HG03457 (cell line): ENCODE data around the gene MACROD2.

Experiments
- ATAC-seq: cut with Tn5 transposase; IDR thresholded peaks from one replicate; pipeline ENCODE4 v1.9.1; 2021; ENCODE audit warnings: moderate number of reproducible peaks; ENCODE audit not compliant: unreplicated experiment

Gene MACROD2

DNA sequence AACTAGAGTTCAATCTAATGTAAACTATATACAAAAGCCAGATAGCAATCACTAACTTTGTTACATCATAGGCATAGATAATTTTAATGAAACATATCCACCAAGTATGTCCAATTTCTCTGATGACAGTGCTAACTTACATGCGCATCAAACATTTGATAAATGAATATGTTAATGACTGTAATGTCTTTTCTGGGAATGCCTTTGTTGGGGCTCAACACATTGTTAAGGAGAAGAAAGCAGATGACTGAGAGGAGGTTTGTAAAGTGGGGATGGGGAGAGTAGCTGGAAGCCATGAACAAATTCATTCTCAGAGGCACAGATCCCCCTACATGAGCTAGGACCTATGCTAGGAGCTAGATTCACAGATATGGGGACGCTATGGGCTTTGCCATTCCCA is 1627.9 kb downstream of the MACROD2 start:
- ATAC-seq, result no peak

DNA sequence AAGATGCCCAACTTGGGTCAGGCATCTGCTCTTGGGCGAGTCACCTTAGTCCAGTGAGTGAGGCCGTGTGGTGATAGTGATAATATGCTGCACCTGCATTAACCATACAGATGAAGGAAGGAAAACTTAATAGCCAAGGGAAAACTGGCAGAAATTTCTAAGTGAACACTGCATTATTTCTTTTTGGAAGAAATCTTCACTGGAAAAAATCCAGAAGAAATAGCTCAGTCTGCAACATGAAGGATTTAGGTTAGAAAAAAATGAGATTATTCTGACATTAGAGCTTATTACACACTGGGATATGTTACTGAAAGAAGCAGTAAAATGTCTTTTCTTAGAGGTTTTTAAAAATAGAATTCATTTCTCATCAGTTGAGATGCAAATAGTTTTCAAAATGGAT is 1630.7 kb downstream of the MACROD2 start:
- no peak for ATAC-seq

DNA sequence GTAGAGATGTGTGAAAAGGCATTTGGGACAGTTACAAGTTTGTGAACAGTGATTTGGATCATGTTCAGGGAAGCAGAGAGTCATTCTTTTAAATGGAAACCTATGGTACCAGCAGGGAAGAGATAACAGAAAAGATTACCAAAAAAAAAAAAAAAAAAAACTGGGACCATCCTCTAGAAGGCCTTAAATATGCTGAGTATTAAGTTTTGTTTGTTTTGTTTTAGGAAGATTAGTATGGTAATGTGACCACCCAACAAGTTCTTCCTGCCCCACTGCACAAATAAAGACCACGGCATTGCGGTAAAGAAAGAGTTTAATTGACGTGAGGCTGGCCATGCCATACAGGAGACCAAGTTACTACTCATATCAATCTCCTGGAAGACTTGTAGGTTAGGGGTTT is 1631.8 kb downstream of the MACROD2 start:
- ATAC-seq, result no peak

DNA sequence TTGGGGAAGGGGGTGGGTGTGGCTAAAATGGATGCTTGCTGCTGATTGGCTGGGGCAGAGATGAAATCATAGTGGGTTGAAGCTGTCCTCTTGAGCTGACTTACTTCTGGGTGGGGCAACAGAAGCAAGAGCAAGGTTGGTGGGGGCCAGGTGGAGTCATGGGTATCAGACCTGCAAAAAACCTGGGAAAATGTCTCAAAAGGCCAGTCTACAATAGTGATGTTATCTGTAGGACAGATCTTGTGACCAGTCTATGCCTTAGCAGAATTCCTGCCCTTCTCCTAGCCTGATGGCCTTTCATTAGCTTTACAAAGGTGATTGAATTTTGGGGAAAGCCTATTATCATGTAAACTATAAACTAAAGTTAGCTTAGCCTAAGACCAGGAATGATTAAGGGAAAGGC is 1632.2 kb downstream of the MACROD2 start:
- no peak for ATAC-seq

DNA sequence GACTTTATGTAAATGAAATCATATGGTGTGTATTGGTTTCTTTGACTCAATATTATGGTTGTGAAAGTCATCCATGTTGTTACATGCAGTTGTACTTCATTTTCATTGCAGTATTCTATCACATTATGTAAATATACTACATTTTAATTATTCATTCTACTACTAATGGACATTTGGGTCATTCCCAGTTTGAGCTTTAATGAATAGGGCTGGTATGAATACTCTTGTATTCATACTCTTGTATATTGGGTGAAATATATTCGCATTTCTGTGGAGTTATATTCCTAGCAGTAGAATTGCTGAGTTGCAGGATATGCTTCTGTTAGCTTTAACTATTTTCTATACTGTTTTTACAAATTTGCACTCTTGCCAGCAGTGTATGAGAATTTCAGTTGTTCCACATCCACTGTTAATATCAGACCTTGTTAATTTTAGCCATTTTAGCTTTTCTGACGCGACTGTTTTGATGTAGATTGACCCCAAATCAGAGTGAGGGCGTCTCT is 1633.6 kb downstream of the MACROD2 start:
- no peak for ATAC-seq

DNA sequence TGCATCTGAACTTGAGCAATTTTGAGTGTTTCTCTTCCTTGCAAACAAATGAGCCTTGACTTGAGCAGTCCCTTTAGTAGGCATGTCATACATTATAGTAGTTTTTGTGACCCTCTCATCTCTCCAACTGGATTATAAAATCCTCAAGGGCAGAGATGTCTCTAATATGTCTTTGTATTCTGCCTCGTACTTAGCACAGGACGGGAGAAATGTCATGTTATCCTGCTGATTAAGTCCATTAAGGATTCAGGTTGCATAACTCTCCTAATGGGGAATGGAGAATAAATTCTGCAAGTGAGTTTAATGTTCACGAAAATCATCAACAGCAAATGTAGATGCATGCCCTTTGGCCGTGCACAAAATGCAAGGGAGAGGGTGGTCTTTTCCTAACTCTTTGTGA is 1635.0 kb downstream of the MACROD2 start:
- no peak for ATAC-seq

DNA sequence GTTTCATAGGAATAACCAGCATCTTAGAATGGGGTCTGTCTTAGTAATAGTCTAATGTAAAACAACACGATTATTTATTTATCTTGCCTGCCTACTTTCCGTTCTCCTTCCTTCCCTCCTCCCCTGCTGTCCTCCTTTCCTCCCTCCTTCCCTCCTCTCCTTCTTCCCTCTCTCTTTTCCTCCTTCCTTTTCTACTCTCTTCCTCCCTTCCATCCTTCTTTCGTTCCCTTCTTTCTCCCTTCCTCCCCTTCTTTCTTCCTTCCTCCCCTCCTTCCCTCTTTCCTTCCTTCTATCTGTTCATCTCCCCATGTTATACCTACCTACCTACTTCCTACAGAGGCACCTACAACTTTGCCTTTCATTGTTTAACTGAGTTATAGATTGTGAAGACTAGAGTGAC is 1637.4 kb downstream of the MACROD2 start:
- no peak for ATAC-seq

DNA sequence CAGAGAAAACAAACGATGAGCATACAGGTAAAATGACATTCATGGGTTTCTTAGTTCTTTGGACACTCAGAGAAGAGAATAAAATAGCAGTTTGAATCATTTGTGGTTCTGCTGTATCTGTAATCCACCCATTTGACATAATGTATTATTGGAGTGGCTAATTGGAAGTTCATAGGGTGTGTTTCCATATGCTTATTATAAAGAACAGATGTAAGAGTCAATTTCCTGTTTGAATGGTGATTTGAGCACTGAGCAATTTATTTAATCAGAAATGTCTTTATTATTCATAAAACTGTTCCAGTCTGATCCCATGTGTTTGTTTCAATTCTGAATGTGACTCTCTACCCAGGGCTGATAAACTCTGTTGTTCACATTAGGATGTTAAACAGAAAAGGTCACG is 1638.8 kb downstream of the MACROD2 start:
- ATAC-seq, result no peak

DNA sequence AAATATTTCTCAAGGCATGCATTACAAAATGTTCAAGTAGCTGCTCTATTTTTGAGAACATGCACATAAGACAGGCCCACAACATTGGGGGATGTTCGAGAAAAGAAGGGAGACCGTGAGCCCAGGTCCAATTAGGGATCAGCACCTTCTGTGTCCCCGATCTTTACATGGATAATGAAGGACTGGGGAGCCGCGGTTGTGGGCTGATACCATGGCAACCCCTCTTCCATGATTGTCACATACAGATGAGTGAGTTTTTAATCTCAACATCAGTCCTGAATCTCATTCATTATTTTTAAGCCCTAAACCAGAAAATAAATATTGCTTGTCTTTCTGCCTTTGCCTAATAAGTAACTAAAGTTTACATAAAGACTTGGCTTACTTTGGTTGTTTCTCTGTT is 1642.2 kb downstream of the MACROD2 start:
- no peak for ATAC-seq

DNA sequence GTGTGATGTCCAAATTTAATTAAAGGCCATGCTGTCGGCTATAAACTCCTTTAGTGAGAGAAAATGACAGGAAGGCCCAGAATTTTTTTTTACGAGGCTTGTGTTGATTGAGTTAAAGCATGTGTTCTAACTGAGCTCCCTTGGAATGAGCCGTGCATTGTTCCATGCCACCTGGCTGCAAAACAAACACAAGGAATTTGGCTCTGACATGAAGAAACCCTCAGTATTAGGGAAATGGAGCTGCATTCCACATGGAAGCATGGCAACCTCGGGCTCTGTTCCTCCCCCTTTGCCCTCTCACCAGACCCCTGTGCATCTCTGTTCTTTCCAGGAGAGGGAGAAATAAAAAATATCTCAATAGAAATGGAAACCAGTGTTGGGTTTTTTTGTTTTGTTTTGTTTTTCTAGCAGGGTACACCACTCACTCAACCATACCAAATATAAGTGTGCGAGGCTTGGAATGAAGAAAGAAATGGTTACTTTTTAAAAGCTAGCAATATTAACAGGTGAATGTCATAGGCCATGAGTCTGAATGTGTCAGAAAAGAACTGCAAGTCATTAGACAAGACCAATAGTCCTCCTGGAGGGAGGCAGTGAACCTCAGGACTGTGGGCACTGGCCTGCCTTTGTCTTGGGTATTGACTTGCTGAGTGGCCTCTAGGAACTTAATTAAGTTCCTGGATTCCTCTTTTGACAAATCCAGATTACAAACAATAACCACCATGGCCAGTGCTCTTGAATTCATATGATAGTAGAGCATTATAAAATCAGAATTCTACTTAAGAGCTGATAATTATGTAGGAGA is 1642.8 kb downstream of the MACROD2 start:
- no peak for ATAC-seq

DNA sequence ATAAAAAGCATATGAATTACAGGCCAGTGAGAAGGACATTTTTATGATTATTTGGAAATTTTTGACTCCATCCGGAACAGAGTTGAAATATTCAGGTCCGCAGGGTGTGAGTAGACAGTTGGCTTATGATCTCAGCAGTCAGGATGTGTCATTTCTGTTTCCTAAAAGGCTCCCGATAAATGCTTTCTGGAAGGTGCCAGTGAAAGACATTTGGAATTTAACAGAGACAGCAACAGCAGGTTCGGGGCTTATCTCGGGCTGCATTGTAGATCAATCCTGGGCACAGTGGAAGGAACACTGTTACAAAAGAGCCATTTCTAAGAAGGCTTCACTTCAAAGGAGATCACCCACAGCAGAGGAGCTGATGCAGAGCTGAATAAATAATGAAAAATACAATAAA is 1643.5 kb downstream of the MACROD2 start:
- no peak for ATAC-seq

DNA sequence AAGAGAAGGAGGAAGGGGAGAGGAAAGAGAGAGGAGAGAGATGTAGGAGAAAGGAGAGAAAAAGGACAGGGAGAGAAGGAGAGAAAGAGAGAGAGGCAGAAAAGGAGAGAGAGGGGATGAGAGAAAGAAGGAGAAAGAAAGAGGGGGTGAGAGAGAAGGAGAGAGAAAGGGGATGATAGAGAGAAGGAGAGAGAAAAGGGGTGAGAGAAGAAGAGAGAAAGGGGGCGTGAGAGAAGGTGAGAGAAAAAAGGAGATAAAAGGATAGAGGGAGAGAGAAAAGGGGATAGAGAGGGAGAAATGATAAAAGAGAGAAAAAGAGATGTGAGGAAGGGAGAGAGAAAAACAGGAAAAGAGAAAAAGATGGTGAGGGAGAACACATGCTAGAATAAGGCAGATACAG is 1644.5 kb downstream of the MACROD2 start:
- no peak for ATAC-seq

DNA sequence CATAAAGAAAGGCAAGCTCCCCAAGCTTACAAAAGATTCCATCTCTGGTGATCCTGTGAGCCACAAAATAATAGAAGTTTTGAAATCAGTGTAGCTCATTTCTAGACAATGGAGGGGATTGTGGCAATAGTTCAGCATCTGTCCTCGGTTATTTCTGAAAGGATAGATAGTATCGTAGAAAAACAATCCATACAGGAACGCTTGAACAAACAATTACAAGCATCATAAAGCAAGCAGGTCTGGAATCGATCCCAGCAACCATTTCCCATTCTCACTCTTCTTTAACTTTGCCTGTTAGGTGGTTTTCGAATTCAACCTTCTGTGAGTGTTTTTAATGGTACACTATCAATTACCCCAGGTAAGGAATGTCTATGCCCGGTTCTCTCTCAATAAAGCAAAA is 1646.8 kb downstream of the MACROD2 start:
- no peak for ATAC-seq

DNA sequence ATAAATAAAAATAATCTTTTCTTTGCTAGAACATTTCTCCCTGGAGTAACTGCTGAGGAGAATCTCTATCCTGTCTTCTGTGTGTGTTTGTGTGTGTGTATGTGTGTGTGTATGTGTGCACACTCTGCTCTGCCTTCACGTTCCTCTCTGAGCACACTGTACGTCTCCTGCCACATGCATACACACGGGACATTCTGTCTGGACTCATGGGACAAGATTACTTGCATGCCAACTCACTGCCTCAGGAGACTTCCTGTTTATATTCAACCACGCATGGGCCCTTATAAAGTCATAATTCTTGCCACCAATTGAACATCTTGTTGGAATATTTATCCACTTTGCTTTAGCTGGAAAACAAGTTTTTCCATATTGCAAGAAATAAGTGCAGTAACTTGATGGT is 1647.4 kb downstream of the MACROD2 start:
- no peak for ATAC-seq

DNA sequence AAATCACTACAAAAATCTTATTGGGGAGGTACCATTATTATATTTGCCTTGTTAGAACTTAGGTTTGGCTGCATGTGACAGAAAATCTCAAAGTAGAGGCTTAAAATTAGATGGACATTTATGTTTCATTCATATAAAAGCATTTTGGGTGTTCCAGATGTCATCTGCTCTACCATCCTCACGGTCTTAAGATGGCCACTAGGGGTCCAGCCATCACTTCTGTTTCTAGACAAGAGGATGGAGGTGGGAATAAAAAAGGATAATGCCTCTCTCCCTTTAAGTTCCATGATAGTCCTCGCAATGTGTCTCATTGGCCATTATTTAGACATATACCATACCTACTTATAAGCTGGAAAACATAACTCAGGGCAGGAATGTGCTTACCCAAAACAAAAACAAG is 1648.4 kb downstream of the MACROD2 start:
- no peak for ATAC-seq

DNA sequence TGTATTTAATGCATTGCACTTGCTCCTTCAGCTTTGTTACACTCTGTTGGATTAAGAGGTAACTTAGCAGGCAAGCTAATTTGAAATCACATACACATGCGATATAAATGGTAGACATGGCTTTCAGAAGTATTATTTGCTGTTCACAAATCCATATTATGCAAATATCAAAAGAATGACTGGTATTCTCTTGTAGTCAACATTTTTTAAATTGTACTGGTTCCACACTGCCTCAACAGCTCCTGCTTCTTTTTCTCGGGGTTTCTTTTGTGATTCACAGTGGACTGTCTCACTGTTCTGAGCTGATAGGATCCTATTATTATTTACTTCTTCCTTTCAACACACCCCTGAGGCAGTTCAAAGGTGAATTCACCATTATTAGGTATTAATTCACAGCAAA is 1650.5 kb downstream of the MACROD2 start:
- ATAC-seq, result no peak

DNA sequence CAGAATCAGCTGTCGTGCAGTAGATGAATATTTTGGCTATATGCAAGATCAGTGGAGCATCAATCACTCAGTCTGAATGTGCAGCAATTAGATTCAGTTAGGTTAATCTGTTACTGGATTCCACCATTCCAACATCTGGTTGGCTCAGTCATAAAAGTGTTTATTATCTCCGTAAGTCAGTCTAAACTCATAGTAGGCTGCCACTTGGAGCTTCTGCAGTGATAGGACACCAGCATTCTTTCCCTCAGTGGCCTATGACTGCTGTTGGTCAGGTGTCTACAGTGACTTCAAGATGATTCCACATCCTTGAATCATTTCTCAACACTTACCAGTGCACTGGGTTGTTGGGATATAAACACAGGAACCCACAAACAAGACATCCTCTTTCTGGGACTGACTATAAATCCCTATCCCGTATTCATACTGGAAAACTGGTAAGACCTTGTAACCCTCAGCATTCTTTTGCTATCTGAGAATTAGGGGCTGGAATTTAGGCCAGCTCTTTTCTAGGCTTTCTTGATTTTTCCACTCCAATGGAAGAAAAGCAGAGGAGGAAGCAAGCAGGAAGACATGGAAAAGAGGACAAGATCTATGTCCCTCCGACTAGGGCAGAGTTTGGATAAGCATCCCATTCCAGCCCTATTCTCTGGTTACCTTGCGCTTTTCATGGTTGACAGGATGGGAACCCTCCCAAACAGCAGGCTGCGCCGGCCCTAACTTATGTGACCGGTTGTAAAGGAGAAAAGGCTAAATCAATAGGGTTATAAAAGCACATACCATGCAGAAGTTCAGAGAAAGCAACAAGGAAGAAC is 1658.3 kb downstream of the MACROD2 start:
- no peak for ATAC-seq

DNA sequence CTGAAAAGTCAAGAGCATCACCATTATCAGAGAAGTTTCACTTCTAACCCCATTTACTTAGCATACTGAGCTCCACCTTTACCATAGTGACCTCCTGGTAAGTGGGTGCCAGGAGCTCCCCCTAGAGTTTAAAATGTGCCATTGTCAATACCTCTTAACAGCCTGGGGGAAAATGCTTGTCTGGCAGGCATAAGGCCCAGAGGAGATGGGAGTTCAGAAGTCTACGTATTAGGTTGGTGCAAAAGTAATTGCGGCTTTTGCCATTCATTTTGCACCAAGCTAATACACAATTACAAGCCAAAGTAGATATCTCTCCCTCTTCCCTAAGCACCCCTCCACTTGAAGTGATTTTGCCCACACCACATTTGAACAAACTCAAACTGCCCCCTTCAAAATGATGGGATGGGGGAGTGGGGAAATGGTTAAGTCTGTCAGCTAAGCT is 1658.9 kb downstream of the MACROD2 start:
- ATAC-seq, result peak; percentile 96

DNA sequence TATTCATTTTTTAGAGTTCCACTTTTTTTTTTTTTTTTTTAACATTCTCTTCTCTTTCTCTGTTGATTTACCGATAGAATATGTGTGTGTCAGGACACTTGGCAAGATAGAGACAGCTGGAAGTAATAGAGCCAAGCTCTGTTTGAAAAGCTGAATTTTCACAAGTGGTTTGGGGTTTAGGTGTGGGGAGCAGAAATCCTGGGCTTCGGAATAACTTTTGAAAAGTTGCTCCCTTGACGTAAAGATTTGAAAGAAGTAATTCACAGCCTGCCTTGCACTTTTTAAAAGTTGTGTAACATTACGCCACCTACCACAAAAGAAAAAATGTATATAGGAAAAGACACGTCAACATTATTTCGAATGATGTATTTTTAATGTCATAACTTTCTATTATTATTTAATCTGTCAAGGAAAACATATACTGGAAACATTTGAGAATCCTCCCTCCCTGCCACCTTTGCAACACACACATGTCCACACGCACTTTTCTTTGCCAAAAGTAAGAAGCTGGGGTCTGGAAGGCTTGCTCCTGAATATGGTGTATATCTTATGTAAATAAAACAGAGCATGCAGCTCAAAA is 1660.1 kb downstream of the MACROD2 start:
- ATAC-seq, result no peak

DNA sequence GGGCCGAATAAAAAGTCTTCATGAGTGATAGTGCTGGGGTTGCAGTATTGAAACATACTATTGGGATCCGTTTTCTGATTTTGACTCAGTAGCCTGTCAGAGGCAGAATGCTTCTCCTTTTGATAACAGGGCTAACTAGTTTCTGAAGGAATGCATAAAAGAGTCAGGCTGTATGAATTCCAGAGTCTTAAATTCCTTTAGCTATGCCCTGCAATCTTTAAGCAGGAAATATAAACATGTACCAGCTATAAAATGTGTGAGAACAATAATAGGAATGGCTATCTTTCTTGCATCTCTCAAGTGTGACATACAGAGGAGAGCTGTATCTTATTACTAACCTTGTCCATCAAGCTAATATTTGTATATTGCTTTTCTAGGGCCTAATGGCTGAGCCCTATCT is 1660.8 kb downstream of the MACROD2 start:
- no peak for ATAC-seq

DNA sequence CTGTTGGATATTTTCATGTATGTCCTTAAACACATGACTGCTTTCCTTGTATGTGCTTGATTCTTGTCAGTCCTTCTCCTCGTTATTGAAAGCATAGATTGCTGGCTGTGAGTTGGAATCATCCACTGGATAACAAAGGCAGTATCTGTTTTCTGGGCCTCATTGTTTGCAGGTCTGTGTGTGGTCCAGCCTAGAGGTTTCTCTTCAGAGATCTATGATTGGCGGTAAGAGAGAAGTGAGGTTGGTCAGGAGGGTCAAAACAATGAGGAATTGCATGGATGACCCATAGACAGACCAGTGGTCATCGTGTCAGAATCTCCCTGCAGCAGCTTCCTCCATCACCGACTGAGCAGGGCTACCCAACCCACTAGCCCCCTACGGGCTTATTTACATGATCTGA is 1663.0 kb downstream of the MACROD2 start:
- no peak for ATAC-seq

DNA sequence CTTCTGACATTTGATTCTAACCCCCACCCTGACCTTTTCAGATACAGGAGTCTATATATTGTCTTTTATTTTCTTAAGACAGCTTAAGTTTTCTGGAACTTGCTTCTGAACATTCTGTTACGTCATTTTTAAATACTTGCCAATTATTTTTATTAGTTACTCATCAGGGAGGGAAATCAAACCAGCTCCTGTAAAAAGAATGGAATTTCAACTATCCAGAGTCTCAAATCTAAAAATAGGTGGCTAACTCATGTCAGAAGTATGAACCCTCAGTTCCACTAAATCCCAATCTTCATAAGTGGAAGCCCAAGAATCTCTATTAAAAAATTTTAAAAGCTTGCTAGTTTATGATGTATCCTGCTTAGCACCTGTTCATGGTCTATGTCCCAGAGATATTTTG is 1677.9 kb downstream of the MACROD2 start:
- ATAC-seq, result no peak
